Sigmoid colon (tissue), 4 donors: ENCODE results near the gene TEX52.

Source experiments
- EP300 ChIP-seq, 4 donors: sonication (generic); formaldehyde crosslinking; IDR thresholded peaks; one replicate each; pipeline ENCODE4 v1.6.1; 2017; ENCODE audit warnings: antibody characterized with exemption in 4 of 4
- POLR2A ChIP-seq, 2 donors: fragments of 450-650 bp; IDR thresholded peaks; one replicate each; pipeline ENCODE4 v1.6.1; 2016; ENCODE audit warnings: antibody characterized with exemption in 2 of 2, mild to moderate bottlenecking in 2 of 2, moderate library complexity in 2 of 2
- POLR2AphosphoS5 ChIP-seq, 4 donors: sonication (generic); formaldehyde crosslinking; IDR thresholded peaks; one replicate each; pipeline ENCODE4 v1.6.1; 2017; ENCODE audit warnings: antibody characterized with exemption in 4 of 4

DNA sequence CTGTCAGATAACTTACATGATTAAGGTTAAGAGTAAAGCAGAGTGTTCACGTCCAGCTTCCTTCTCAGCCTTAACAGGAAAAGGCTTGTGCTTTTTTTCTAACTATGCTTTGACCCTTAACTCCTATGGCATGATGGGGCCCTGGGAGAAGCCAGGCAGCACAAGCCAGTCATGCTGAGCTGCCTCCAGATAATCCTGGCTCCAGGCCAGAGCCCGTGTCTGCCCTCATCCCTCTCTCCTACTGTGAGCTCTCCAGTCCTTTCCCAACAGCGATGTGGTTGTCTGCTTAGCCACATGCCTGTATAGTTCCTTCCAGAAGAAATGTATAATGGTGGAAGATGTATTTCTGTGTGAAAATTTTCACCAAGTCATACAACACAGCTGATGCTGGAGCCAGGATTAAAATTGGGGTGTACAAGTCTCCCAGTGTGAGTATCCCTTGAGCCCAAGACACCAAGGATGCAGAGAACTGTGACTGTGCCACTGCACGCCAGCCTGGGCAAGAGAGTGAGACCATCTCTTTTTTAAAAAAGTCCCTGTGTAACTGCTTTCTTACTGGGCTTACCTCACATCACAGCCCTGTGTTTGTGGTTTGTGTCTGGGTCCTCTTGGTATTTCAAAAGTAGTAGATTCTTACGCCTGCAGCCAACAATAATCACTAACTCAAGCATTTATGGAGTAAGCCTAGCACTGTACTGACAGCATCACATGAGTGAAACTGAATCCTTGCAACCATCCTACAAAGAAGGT, 52.3 kb downstream of the TEX52 start:
- TF ChIP-seq EP300 (IDR thresholded peaks at IDR 0.05) (no peak), POLR2AphosphoS5 (IDR thresholded peaks at IDR 0.05) (no peak), POLR2A (IDR thresholded peaks at IDR 0.05) (no peak)
